DMS153 treated with DMSO at 0.1 percent for 48 hours (cell line): ENCODE data around the gene ZWILCH.
"Not testable (repeated sequence)": the region's sequence is repeated elsewhere in the genome, so short reads cannot be mapped to it uniquely, and the experiment has no call there.

Experiments
- DNase-seq: peaks from one replicate; lab custom pipeline; 2025; ENCODE audit not compliant: unreplicated experiment; lab: John Stamatoyannopoulos, UW

ZWILCH gene

GRCh38 chr15:66486887-66487286 lies 18.2 kb upstream of the ZWILCH start:
- DNase-seq, result no peak

- DNase-seq, result no peak
Measured at GRCh38 chr15:66488525-66488924, 16.6 kb upstream of the ZWILCH start.

GRCh38 chr15:66489179-66489791 lies 15.8 kb upstream of the ZWILCH start:
- DNase-seq, result no peak

- no peak for DNase-seq
Measured at GRCh38 chr15:66491846-66492245, 13.3 kb upstream of the ZWILCH start.

- DNase-seq, result no peak
Measured at GRCh38 chr15:66494262-66494661, 10.9 kb upstream of the ZWILCH start.

- no peak for DNase-seq
Measured at GRCh38 chr15:66496951-66497501, 8.1 kb upstream of the ZWILCH start.

GRCh38 chr15:66497502-66498455 lies 7.3 kb upstream of the ZWILCH start, which contains the start of gene SNAPC5:
TSS of gene SNAPC5 (minus strand) at chr15:66497762. CDS start at chr15:66497731, 31 bp downstream.
- peak; percentile 25 for DNase-seq

GRCh38 chr15:66498501-66499386 lies 6.4 kb upstream of the ZWILCH start:
- DNase-seq, result no peak

GRCh38 chr15:66500346-66500745 lies 4.8 kb upstream of the ZWILCH start:
- not testable (repeated sequence) for DNase-seq

GRCh38 chr15:66502491-66502890 lies 2.6 kb upstream of the ZWILCH start:
- DNase-seq, result no peak

GRCh38 chr15:66503041-66503648 lies 2.0 kb upstream of the ZWILCH start:
- DNase-seq, result not testable (repeated sequence)

GRCh38 chr15:66503780-66504562 lies 1.2 kb upstream of the ZWILCH start:
- no peak for DNase-seq

GRCh38 chr15:66505430-66505811 lies 295 bp downstream of the ZWILCH start:
- no peak for DNase-seq

- DNase-seq, result no peak
Measured at GRCh38 chr15:66505818-66506217, 692 bp downstream of the ZWILCH start.

- no peak for DNase-seq
Measured at GRCh38 chr15:66508293-66508883, 3.3 kb downstream of the ZWILCH start.

- DNase-seq, result no peak
Measured at GRCh38 chr15:66514586-66514985, 9.5 kb downstream of the ZWILCH start.

- DNase-seq, result no peak
Measured at GRCh38 chr15:66515901-66516322, 10.8 kb downstream of the ZWILCH start.

- no peak for DNase-seq
Measured at GRCh38 chr15:66523926-66524325, 18.8 kb downstream of the ZWILCH start.

GRCh38 chr15:66524838-66525237 lies 19.7 kb downstream of the ZWILCH start:
- no peak for DNase-seq
